CD1c-positive myeloid dendritic cell (primary cell): ENCODE data around the gene HLA-G.
"Not testable (repeated sequence)": the region's sequence is repeated elsewhere in the genome, so short reads cannot be mapped to it uniquely, and the experiment has no call there.

ENCODE experiments used
- DNase-seq: peaks from one replicate; pipeline ENCODE4 v3.0.0-alpha.2; 2016; ENCODE audit errors: extremely low spot score

The HLA-G gene

DNA sequence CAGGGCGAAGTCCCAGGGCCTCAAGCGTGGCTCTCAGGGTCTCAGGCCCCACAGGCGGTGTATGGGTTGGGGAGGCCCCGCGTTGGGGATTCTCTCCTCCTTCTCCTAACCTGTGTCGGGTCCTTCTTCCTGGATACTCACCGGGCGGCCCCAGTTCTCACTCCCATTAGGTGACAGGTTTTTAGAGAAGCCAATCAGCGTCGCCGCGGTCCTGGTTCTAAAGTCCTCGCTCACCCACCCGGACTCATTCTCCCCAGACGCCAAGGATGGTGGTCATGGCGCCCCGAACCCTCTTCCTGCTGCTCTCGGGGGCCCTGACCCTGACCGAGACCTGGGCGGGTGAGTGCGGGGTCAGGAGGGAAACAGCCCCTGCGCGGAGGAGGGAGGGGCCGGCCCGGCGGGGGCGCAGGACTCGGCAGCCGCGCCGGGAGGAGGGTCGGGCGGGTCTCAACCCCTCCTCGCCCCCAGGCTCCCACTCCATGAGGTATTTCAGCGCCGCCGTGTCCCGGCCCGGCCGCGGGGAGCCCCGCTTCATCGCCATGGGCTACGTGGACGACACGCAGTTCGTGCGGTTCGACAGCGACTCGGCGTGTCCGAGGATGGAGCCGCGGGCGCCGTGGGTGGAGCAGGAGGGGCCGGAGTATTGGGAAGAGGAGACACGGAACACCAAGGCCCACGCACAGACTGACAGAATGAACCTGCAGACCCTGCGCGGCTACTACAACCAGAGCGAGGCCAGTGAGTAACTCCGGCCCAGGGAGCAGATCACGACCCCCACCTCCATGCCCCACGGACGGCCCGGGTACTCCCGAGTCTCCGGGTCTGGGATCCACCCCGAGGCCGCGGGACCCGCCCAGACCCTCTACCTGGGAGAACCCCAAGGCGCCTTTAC, at the start of gene HLA-G:
HLA-G (plus strand) TSS at position 247 of the 892 bp plus-strand sequence; CDS start at position 267, 20 bp downstream.
- no peak for DNase-seq

DNA sequence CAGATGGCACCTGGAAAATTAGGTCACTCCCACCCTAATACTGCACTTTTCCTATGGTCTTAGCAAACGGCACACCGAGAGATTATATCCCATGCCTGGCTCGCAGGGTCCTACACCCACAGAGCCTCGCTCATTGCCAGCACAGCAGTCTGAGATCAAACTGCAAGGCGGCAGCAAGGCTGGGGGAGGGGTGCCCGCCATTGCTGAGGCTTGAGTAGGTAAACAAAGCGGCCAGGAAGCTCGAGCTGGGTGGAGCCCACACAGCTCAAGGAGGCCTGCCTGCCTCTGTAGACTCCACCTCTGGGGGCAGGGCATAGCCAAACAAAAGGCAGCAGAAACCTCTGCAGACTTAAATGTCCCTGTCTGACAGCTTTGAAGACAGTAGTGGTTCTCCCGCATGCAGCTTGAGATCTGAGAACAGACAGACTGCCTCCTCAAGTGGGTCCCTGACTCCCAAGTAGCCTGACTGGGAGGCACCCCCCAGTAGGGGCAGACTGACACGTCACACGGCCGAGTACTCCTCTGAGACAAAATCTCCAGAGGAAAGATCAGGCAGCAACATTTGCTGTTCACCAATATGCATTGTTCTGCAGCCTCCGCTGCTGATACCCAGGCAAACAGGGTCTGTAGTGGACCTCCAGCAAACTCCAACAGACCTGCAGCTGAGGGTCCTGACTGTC, 47.5 kb upstream of the HLA-G start:
- not testable (repeated sequence) for DNase-seq

DNA sequence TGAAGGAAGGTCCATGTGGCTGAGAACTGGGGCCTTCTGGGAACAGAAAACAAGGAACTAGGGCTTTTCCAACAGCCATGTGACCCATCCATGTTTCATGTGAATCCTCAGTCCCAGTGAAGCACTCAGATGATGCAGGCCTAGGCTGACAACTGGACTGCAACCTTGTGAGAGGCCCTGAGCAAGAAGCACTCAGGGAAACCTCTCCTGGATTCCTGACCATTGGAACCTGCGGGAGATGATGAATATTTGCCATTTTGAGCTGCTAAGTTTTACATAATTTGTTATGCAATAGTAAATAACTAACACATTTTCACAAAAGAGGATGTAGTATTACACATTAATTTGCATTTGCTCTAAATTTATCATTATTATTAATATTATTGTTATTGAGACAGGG, 38.4 kb upstream of the HLA-G start:
- DNase-seq, result peak; percentile 10

DNA sequence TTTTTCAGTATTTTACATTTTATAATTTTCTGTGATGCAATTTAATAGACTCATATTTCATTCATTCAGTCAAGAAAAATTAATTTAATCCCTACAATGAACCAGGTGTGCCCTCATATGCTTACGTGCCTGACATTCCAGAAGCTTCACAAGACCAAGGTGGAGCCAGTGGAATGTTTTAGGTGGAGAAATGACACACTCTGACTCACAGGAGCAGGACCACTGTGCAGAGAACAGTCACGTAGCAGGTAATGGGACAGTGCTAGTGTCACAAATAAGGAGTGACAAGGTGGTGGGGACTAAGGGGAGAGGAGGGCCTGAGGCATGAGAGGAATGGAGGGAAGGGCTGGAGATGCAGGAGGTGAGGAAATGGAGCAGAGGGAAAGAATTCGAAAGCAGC, 37.0 kb upstream of the HLA-G start:
- no peak for DNase-seq

DNA sequence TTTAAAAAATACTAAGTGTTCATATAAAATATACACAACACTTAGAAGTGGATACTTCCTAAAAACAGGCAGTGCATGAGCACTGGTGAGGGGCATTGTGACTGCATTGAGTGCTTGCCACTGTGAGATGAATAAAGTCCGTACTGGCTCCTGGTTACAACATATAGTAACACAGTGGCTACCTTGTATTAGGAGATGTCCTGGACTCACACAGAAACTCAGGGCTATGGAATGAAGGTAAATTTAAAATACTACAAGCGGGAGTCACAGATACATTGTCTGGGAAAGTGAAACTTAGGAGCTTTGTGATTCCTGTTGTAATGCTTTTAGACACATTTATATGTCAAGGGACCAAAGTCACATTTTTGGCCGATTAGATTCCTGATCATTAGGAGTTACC, 36.5 kb upstream of the HLA-G start:
- no peak for DNase-seq

DNA sequence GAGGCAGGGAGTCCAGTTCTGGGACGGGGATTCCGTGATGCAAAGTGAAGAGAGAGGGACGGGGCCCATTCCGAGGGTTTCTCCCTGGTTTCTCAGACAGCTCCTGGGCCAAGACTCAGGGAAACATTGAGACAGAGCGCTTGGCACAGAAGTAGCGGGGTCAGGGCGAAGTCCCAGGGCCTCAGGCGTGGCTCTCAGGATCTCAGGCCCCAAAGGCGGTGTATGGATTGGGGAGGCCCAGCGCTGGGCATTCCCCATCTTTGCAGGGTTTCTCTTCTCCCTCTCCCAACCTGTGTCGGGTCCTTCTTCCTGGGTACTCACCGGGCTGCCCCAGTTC, 35.9 kb upstream of the HLA-G start:
- DNase-seq, result no peak

DNA sequence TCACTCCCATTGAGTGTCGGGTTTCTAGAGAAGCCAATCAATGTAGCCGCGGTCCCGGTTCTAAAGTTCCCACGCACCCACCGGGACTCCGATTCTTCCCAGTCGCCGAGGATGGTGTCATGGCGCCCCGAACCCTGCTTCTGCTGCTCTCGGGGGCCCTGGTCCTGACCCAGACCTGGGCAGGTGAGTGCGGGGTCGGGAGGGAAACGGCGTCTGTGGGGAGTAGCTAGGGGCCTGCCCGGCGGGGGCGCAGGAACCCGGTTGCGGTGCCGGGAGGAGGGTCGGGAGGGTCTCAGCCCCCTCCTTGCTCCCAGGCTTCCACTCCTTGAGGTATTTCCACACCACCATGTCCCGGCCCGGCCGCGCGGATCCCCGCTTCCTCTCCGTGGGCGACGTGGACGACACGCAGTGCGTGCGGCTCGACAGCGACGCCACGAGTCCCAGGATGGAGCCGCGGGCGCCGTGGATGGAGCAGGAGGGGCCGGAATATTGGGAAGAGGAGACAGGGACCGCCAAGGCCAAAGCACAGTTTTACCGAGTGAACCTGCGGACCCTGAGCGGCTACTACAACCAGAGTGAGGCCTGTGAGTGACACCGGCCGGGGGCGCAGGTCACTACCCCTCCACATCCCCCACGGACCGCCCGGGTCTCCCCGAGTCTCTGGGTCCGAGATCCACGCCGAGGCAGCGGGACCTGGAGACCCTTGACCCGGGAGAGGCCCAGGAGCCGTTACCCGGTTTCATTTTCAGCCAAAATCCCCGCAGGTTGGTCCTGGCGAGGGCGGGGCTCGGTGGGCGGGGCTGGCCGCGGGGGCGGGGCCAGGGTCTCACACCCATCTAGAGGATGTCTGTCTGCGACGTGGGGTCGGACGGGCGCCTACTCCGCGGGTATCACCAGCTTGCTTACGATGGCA, 35.2 kb upstream of the HLA-G start:
- DNase-seq, result peak; percentile 74

DNA sequence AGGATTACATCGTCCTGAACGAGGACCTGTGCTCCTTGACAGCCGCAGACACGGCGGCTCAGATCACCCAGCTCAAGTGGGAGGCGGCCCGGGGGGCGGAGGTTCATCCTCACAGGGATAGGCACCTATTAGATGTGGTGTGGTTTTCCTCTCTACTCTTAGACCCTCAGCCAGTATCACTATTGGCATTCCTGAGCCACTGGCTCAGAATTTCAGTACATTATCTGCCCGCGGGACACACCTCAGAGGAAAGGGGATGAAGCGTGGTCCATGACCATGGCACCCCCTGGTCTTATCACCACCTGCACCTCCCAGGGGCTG, 34.6 kb upstream of the HLA-G start:
- DNase-seq, result no peak

DNA sequence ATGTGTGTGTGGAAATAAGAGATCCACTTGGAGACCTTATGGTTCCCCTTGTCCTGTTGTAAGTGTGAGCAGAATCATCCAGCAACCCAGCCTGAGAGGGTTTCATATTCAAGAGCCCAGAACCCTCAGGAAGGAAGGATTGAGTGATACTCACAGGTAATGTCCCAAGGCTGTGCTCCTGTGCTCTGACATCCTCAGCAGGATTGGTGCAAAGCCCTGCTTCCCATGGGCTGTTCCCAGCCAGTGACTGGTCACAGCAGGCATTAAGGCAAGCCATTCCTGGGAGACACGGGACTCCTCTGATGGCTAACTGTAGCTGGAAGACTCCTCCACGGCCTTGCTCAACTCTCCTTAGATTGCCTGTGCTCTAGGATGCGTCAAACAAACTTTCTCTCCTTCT, 33.8 kb upstream of the HLA-G start:
- no peak for DNase-seq

DNA sequence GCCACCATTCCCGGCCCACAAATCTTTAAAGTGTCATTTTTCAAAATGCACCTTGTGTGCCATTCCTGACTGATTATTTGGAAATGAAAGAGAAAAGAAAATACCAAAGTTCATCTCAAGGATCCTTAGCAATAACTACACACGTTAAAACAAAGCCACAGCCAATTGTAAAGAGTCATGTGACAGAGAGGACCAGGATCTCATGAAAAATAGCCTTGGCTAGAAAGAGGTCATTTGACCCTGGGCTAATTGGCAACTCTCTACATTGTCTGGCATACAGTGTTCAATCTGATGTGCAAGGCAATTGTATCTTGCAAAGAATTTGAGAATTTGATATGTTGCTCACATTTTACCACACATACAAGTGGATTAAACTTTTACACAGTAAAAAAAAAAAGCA, 31.6 kb upstream of the HLA-G start:
- DNase-seq, result no peak

DNA sequence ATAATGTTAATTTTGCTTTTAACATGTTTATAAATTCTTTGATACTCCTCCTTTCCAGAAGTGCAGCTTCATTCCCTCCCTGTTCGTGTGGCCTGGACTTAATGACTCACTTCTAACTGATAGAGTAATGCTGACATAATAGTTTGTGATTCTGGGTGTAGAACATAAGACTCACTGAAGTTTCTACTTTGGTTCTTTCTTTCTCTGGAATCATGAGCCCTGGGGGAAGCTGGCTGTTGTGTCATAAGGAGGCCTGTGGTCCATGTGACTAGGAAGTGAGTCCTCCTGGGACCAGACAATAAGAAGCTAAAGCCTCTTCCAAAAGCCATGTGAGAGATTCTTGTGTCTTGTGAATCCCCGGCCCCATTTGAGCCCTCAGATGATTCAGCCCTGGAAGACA, 30.5 kb upstream of the HLA-G start:
- DNase-seq, result peak; percentile 50

DNA sequence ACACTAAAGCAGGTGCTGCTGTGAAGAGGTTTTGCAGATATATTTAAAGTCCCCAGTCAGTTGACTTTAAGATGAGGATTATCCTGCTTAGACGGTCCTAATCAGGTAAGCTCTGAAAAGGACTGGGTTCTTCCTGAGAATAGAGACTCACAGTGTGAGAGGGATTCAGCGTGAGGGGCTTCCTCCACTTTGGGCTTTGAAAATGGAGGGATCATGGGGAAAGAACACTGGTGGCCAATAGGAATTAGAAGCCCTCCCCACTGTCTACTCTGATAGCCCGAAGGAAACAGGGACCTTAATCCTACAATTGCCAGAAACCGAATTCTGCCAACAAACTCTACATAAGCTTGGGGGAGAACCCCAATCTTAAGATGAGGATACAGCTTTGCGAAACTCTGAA, 29.7 kb upstream of the HLA-G start:
- DNase-seq, result no peak

DNA sequence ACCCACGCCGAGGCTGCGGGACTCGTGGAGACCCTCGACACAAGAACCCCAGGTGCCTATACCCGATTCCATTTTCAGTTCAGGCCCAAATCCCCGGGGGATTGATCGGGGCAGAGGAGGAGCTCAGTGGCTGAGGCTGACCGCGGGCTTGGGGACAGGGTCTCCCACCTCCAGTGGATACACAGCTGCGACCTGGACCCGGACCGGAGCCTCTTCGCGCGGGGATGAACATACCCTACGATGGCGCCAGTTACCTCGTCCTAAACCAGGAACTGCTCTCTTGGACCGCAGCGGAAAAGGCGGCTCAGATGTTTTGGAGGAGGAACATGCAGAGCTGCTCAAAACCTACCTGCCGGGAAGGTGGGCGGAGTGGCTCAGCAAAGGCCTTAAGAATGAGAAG, 27.4 kb upstream of the HLA-G start:
- no peak for DNase-seq

DNA sequence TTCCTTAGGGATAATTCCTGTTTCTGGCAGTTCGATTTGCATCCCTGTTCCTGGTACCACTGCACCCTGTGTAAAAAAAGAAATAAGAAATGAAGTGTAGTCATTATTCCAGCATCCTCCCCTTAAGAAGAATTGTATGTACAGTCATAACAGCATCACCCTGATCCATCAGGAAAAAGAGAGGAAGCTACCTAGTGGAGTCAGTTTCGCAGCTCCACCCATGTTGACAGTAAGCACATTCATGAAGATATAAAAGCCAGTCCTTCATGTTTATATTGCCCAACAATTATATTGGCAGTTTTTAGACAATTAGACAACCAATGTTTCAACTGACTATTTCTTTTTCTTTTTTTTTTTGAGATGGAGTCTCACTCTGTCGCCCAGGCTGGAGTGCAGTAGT, 21.2 kb upstream of the HLA-G start:
- DNase-seq, result no peak

DNA sequence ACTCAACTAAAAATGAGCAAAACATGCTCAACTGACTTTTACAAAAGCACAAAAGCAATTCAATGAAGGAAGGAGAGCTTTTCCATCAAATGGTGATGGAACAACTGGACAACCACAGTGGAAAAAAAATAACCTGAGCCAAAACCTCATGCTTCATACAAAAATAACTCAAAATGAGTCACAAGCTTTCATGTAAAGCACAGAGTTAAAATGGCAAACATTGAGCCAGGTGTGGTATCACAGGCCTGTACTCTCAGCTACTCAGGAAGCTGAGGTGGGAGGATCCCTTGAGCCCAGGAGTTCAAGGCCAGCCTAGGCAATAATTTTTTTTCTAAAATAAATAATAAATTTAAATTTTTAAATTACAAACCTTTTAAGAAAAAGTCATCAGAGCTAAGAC, 18.4 kb upstream of the HLA-G start:
- DNase-seq, result no peak

DNA sequence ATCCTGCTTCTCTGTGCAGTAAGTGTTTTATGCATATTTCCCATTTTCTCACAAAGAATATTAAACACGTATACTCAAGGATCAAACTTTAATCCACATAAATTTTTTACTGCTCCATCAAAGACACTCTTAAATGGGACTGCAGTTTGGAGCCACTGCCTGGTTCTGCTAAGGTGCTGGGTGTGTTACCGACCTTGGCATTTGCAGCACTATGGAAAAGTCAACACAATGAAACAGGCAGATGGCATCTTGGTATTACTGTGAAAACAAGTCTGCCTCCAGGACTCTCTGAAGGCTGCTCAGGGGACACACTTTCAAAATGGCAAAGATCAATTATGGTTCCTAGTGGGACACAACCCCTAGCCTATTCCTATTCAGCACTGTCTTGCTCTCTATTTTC, 17.3 kb upstream of the HLA-G start:
- no peak for DNase-seq

DNA sequence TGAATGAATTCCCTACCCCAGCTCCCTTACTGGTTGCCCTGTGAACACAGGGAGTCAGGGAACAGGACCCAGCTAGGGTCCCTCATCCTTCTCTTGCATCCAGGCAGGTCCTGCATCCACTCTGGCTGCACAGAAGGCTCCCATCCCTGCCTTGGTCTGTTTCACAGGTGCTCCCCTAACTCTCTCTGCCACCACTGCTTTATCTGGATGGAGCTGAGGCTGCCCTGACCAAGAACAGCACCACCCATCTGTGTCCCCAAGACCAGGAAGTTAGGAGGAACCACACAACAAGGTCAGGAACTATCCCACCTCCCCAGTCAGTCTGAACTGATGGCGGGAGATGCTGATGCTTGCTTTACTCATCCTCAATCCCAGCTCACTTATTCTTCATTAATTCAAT, 16.2 kb upstream of the HLA-G start:
- no peak for DNase-seq

DNA sequence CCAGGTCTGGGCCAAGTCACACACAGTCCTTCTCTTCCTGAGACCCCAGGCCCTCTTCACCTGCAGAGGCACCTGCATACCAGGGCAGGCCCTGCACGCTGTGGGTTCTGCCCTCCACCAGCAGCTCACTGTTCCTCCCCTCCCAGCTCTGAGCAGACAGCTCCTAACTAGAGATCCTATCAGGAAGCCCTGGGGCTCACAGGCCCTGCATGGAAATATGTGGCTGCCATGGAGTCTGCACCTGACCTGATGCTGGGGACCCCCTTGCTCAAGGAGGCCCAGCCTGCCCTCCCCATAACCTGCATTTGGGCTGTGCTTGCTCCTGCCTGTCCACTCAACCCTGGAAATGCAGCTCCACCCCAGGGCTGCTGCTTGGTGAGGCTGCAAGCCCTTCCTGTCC, 14.6 kb upstream of the HLA-G start:
- no peak for DNase-seq

DNA sequence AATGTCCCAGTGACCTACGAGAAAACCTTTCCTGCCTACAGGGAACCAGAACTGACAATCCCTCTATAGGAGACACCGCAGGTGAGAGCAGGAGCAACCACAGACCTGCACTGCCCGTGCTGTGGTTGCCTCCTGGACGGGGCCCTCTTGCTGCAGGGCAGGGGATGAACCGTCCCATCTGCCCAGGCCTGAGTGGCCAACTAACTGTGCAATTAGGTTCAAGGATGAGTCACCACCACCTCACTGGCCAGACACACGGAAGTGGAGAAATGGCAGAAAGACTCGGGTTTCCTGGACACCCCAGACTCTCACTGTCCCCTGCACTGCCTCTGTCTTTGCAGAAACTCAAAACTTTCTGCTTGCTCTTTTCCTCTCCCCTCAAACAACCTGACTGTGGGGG, 13.8 kb upstream of the HLA-G start:
- no peak for DNase-seq

DNA sequence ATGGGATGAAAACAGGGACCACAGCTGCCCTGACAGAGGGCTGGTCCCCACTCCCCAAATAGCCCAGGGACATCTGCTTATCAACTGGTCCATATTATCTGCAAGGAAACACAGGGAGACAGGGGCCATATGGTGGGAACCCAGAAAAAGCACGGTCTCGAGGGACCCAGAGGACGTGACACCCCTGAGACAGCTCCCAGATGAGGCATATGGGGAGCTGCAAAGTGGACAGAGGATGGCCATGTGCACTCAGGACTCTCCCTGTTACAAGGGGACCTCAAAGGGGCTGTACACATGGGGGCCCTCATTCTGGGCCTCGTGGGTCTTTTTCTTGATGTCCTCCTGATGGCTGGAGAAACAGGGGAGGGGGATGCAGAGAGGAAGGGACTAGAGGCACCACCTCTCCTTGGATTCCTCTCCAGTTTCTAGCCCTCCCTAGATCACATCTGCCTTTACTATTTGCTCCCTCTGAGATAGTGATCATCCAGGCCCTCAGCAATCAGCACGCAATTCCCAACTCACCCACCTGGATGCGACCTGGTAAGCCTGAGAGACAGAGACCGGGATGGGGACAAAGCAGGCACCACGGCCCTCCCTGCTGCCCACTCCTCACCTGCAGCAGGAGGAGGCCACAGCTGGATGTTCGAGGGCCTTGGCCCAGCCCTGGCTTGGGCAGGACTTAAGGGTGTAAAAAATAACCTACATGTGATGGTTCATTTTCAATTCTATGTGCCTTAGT, 13.1 kb upstream of the HLA-G start:
- no peak for DNase-seq

DNA sequence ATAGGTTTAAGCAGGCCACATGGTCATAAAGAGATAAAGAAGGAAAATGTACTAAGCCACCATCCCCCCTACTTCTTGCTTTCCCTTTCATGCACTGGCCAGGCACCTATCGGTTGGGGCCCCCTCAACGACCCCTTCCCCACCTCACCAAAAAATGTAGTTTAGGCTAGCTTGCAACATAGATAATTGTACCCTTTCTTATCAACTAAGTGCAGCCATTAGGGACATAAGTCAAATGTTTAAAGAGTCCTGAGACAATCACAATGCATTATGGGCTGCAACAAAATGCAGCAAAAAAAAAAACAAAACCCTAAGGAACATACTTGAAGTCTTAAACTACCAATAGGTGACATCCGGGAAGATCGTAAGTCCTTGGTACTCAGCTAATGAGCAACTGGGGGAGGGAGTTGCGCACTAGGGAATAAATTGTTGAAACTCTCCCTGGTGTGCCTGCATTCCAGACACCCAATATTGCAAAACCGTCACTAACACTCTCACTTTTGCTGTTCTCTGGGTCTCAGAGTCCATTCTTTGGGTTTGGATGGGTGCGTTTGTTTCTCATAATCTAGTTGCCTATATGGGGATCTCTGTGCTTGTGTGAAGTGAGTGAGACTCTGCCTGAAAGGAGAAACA, 12.4 kb upstream of the HLA-G start:
- no peak for DNase-seq
